Measurements from ENCODE around the gene GLCE.
A peak's percentile ranks its signal among the peaks of the same experiment; 100 is the strongest.

Gene GLCE

GRCh38 chr15:69279636-69280035 lies 119.2 kb downstream of the GLCE start:
- Histone ChIP-seq H2BK5ac (ENCODE audit: low read length) (no peak overlapping the region), H3K4me2 (ENCODE audit: insufficient read depth, low read length, poor library complexity, severe bottlenecking) (no peak overlapping the region), H2BK12ac (ENCODE audit: low read length) (no peak overlapping the region), H3K23ac (ENCODE audit: low read depth, low read length, poor library complexity) (no peak overlapping the region), H3K4me1 (ENCODE audit: control insufficient read depth in 2 of 2, insufficient read depth in 1 of 2, low read depth in 1 of 2, low read length in 2 of 2) (peaks cover 0 to 7% of the 10 kb centered on the region in 2 donors), H2BK120ac (ENCODE audit: low read depth, low read length) (no peak overlapping the region), H3K4ac (ENCODE audit: low read length) (no peak overlapping the region), H3K18ac (ENCODE audit: low read length) (no peak overlapping the region), H3K36me3 (replicated peaks in 1 of 2; ENCODE audit: control insufficient read depth in 2 of 2, insufficient read depth in 2 of 2, low read length in 2 of 2) (no peaks in the 10 kb centered on the region), H4K91ac (ENCODE audit: low read depth, low read length, poor library complexity) (no peak overlapping the region), H2BK15ac (ENCODE audit: low read length) (no peak overlapping the region), H3K79me1 (ENCODE audit: low read depth, low read length) (no peaks in the 10 kb centered on the region), H3K27ac (replicated peaks; ENCODE audit: low read length) (no peak overlapping the region), H3K9ac (ENCODE audit: low read depth, low read length, poor library complexity) (no peak overlapping the region), H3K9me3 (replicated peaks in 1 of 2; ENCODE audit: control insufficient read depth in 2 of 2, insufficient read depth in 1 of 2, low read depth in 1 of 2, low read length in 2 of 2) (no peaks in the 10 kb centered on the region), H2AFZ (ENCODE audit: low read length) (no peak overlapping the region), H3K14ac (ENCODE audit: low read length) (no peak overlapping the region), H4K8ac (ENCODE audit: low read depth, low read length) (no peak overlapping the region), H3K27me3 (ENCODE audit: control insufficient read depth in 3 of 3, insufficient read depth in 3 of 3, low read depth in 1 of 3, low read length in 3 of 3) (no peaks in the 10 kb centered on the region), H2AK5ac (ENCODE audit: low read depth, low read length) (no peak overlapping the region), H3K4me3 (ENCODE audit: low read length in 2 of 2) (no peak overlapping the region)
- no CpG with 5 or more reads among the region's 7 CpGs for WGBS, 2 donors (ENCODE audit: extremely low coverage in 2 of 2, insufficient read length in 2 of 2, insufficient replicate concordance in 1 of 2)
- DNase-seq (ENCODE audit: low spot score), result no peak

GRCh38 chr15:69280783-69281182 lies 120.3 kb downstream of the GLCE start:
- H3K9ac ChIP-seq (ENCODE audit: low read depth, low read length, poor library complexity), result no peak overlapping the region
- no peak overlapping the region for H3K4me3 ChIP-seq (ENCODE audit: low read length in 2 of 2)
- no peak for DNase-seq (ENCODE audit: low spot score)
- H2AFZ ChIP-seq (ENCODE audit: low read length), result no peak overlapping the region
- no CpG with 5 or more reads among the region's 5 CpGs for WGBS, 2 donors (ENCODE audit: extremely low coverage in 2 of 2, insufficient read length in 2 of 2, insufficient replicate concordance in 1 of 2)
- no peak overlapping the region for H2BK5ac ChIP-seq (ENCODE audit: low read length)
- no peak overlapping the region for H2BK12ac ChIP-seq (ENCODE audit: low read length)
- H2BK120ac ChIP-seq (ENCODE audit: low read depth, low read length), result no peak overlapping the region
- H3K23ac ChIP-seq (ENCODE audit: low read depth, low read length, poor library complexity), result no peak overlapping the region
- no peak overlapping the region for H3K27ac ChIP-seq (replicated peaks; ENCODE audit: low read length)
- H3K4me2 ChIP-seq (ENCODE audit: insufficient read depth, low read length, poor library complexity, severe bottlenecking), result no peak overlapping the region
- no peak overlapping the region for H3K14ac ChIP-seq (ENCODE audit: low read length)
- H2AK5ac ChIP-seq (ENCODE audit: low read depth, low read length), result no peak overlapping the region
- no peaks in the 10 kb centered on the region for H3K27me3 ChIP-seq (ENCODE audit: control insufficient read depth in 3 of 3, insufficient read depth in 3 of 3, low read depth in 1 of 3, low read length in 3 of 3)
- no peak overlapping the region for H2BK15ac ChIP-seq (ENCODE audit: low read length)
- peaks cover 0 to 7% of the 10 kb centered on the region in 2 donors for H3K4me1 ChIP-seq (ENCODE audit: control insufficient read depth in 2 of 2, insufficient read depth in 1 of 2, low read depth in 1 of 2, low read length in 2 of 2)
- no peak overlapping the region for H4K8ac ChIP-seq (ENCODE audit: low read depth, low read length)
- H3K4ac ChIP-seq (ENCODE audit: low read length), result no peak overlapping the region
- H3K9me3 ChIP-seq (replicated peaks in 1 of 2; ENCODE audit: control insufficient read depth in 2 of 2, insufficient read depth in 1 of 2, low read depth in 1 of 2, low read length in 2 of 2), result no peaks in the 10 kb centered on the region
- H3K18ac ChIP-seq (ENCODE audit: low read length), result no peak overlapping the region
- H3K79me1 ChIP-seq (ENCODE audit: low read depth, low read length), result no peaks in the 10 kb centered on the region
- H3K36me3 ChIP-seq (replicated peaks in 1 of 2; ENCODE audit: control insufficient read depth in 2 of 2, insufficient read depth in 2 of 2, low read length in 2 of 2), result no peaks in the 10 kb centered on the region
- H4K91ac ChIP-seq (ENCODE audit: low read depth, low read length, poor library complexity), result no peak overlapping the region

- Histone ChIP-seq H2BK15ac (ENCODE audit: low read length) (no peak overlapping the region), H3K18ac (ENCODE audit: low read length) (no peak overlapping the region), H4K8ac (ENCODE audit: low read depth, low read length) (no peak overlapping the region), H3K14ac (ENCODE audit: low read length) (no peak overlapping the region), H2AFZ (ENCODE audit: low read length) (no peak overlapping the region), H3K79me1 (ENCODE audit: low read depth, low read length) (no peaks in the 10 kb centered on the region), H4K91ac (ENCODE audit: low read depth, low read length, poor library complexity) (no peak overlapping the region), H3K23ac (ENCODE audit: low read depth, low read length, poor library complexity) (no peak overlapping the region), H3K4me1 (ENCODE audit: control insufficient read depth in 2 of 2, insufficient read depth in 1 of 2, low read depth in 1 of 2, low read length in 2 of 2) (no peaks in the 10 kb centered on the region), H2BK5ac (ENCODE audit: low read length) (no peak overlapping the region), H3K4me3 (ENCODE audit: low read length in 2 of 2) (no peak overlapping the region), H3K4ac (ENCODE audit: low read length) (no peak overlapping the region), H3K9ac (ENCODE audit: low read depth, low read length, poor library complexity) (peak overlapping the region; percentile 22), H3K4me2 (ENCODE audit: insufficient read depth, low read length, poor library complexity, severe bottlenecking) (no peak overlapping the region), H3K36me3 (replicated peaks in 1 of 2; ENCODE audit: control insufficient read depth in 2 of 2, insufficient read depth in 2 of 2, low read length in 2 of 2) (no peaks in the 10 kb centered on the region), H2AK5ac (ENCODE audit: low read depth, low read length) (no peak overlapping the region), H2BK120ac (ENCODE audit: low read depth, low read length) (no peak overlapping the region), H2BK12ac (ENCODE audit: low read length) (no peak overlapping the region), H3K27me3 (ENCODE audit: control insufficient read depth in 3 of 3, insufficient read depth in 3 of 3, low read depth in 1 of 3, low read length in 3 of 3) (no peaks in the 10 kb centered on the region), H3K9me3 (replicated peaks in 1 of 2; ENCODE audit: control insufficient read depth in 2 of 2, insufficient read depth in 1 of 2, low read depth in 1 of 2, low read length in 2 of 2) (no peaks in the 10 kb centered on the region), H3K27ac (replicated peaks; ENCODE audit: low read length) (no peak overlapping the region)
- whole genome bisulfite sequencing, 2 donors (ENCODE audit: extremely low coverage in 2 of 2, insufficient read length in 2 of 2, insufficient replicate concordance in 1 of 2), result no CpG with 5 or more reads among the region's 9 CpGs
- no peak for DNase-seq (ENCODE audit: low spot score)
Observed at GRCh38 chr15:69282104-69282743, 121.8 kb downstream of the GLCE start.

GRCh38 chr15:69285834-69286233 lies 125.4 kb downstream of the GLCE start:
- H4K91ac ChIP-seq (ENCODE audit: low read depth, low read length, poor library complexity), result no peak overlapping the region
- WGBS, 2 donors (ENCODE audit: extremely low coverage in 2 of 2, insufficient read length in 2 of 2, insufficient replicate concordance in 1 of 2), result no CpG with 5 or more reads among the region's 12 CpGs
- H3K4me1 ChIP-seq (ENCODE audit: control insufficient read depth in 2 of 2, insufficient read depth in 1 of 2, low read depth in 1 of 2, low read length in 2 of 2), result peaks cover 0 to 3% of the 10 kb centered on the region in 2 donors
- peak overlapping the region; percentile 46 for H3K18ac ChIP-seq (ENCODE audit: low read length)
- H3K23ac ChIP-seq (ENCODE audit: low read depth, low read length, poor library complexity), result no peak overlapping the region
- H3K4ac ChIP-seq (ENCODE audit: low read length), result no peak overlapping the region
- no peak overlapping the region for H3K9ac ChIP-seq (ENCODE audit: low read depth, low read length, poor library complexity)
- no peaks in the 10 kb centered on the region for H3K79me1 ChIP-seq (ENCODE audit: low read depth, low read length)
- no peak overlapping the region for H2AFZ ChIP-seq (ENCODE audit: low read length)
- no peaks in the 10 kb centered on the region for H3K9me3 ChIP-seq (replicated peaks in 1 of 2; ENCODE audit: control insufficient read depth in 2 of 2, insufficient read depth in 1 of 2, low read depth in 1 of 2, low read length in 2 of 2)
- DNase-seq (ENCODE audit: low spot score), result no peak
- no peak overlapping the region for H2BK5ac ChIP-seq (ENCODE audit: low read length)
- H2BK12ac ChIP-seq (ENCODE audit: low read length), result no peak overlapping the region
- no peak overlapping the region for H3K4me3 ChIP-seq (ENCODE audit: low read length in 2 of 2)
- no peak overlapping the region for H2BK120ac ChIP-seq (ENCODE audit: low read depth, low read length)
- H3K27me3 ChIP-seq (ENCODE audit: control insufficient read depth in 3 of 3, insufficient read depth in 3 of 3, low read depth in 1 of 3, low read length in 3 of 3), result peaks cover 0 to 22% (median 0%) of the 10 kb centered on the region in 3 experiments
- H3K27ac ChIP-seq (replicated peaks; ENCODE audit: low read length), result no peak overlapping the region
- no peak overlapping the region for H2AK5ac ChIP-seq (ENCODE audit: low read depth, low read length)
- no peak overlapping the region for H4K8ac ChIP-seq (ENCODE audit: low read depth, low read length)
- no peak overlapping the region for H2BK15ac ChIP-seq (ENCODE audit: low read length)
- no peaks in the 10 kb centered on the region for H3K36me3 ChIP-seq (replicated peaks in 1 of 2; ENCODE audit: control insufficient read depth in 2 of 2, insufficient read depth in 2 of 2, low read length in 2 of 2)
- H3K4me2 ChIP-seq (ENCODE audit: insufficient read depth, low read length, poor library complexity, severe bottlenecking), result no peak overlapping the region
- H3K14ac ChIP-seq (ENCODE audit: low read length), result no peak overlapping the region

Data from neuronal stem cell (in vitro differentiated cells).